ENCODE measurements around the gene GRIN3B.

GRCh38 chr19:1004803-1005664, 4.8 kb downstream of the GRIN3B start:
- TF ChIP-seq, protein P1, sequence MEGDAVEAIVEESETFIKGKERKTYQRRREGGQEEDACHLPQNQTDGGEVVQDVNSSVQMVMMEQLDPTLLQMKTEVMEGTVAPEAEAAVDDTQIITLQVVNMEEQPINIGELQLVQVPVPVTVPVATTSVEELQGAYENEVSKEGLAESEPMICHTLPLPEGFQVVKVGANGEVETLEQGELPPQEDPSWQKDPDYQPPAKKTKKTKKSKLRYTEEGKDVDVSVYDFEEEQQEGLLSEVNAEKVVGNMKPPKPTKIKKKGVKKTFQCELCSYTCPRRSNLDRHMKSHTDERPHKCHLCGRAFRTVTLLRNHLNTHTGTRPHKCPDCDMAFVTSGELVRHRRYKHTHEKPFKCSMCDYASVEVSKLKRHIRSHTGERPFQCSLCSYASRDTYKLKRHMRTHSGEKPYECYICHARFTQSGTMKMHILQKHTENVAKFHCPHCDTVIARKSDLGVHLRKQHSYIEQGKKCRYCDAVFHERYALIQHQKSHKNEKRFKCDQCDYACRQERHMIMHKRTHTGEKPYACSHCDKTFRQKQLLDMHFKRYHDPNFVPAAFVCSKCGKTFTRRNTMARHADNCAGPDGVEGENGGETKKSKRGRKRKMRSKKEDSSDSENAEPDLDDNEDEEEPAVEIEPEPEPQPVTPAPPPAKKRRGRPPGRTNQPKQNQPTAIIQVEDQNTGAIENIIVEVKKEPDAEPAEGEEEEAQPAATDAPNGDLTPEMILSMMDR (IDR thresholded peaks at IDR 0.05), result no peak
- no peak for TF ChIP-seq POLR2AphosphoS5 (IDR thresholded peaks at IDR 0.05)
